GM18868 (cell line): ENCODE data around the gene LRRTM4.

Experiments
- ATAC-seq: cut with Tn5 transposase; IDR thresholded peaks from one replicate; pipeline ENCODE4 v1.9.1; 2021; ENCODE audit warnings: mild to moderate bottlenecking, moderate library complexity; ENCODE audit not compliant: unreplicated experiment

LRRTM4 gene

DNA sequence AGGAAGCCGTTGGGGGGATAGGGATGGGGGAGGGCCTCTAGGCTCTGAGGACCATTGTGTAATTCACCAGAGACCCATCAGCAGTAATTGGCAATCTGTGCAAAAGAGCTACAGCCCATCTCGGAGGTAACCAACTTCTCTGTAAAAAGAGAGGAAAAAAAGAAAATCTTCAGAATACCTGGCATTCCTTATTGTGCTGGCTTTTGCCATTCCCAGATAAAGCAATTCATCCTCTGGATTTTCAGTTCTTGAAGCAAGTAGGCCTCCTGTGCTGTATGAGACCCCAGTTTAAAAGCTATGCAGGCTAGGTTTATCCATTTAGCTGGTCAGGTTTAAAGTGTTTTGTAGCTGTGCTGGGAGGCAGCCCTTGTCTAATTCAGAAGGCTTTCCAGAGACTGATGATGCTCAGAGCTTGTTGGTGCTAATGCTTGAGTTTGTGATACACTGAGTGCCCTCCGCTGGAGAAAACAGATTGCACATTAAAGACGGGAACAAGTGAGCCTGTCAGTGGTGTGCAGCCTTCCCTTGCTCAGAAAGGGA lies at the start of gene LRRTM4:
TSS of gene LRRTM4 (minus strand) at position 446 of the 540 bp plus-strand sequence.
- ATAC-seq = no peak

GRCh38 chr2:77571545-77571944 lies 49.4 kb upstream of the LRRTM4 start:
- ATAC-seq = no peak

- no peak for ATAC-seq
These were observed 45.5 kb upstream of the LRRTM4 start for GRCh38 chr2:77567723-77568122.

DNA sequence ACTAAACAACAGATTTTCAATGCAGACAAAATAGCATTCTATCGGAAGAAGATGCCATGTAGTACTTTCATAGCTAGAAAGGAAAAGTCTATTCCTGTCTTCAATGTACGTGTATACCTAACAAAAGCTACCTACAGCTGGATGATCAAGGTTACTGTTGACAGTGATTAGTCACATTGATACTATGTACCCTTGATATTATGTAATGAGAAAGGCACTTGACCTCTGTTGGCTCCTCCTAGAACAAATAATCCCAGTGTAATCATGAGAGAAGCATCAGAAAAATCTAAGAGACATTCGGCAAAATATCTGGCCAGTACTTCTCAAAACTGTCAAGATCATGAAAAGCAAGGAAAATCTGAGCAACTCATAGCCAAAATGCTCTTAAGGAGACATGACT lies 44.4 kb upstream of the LRRTM4 start:
- ATAC-seq = no peak

- ATAC-seq = no peak
These were observed 44.0 kb upstream of the LRRTM4 start for GRCh38 chr2:77566131-77566530.

GRCh38 chr2:77552956-77553355 lies 30.8 kb upstream of the LRRTM4 start:
- no peak for ATAC-seq

- no peak for ATAC-seq
These were observed 15.9 kb upstream of the LRRTM4 start for GRCh38 chr2:77538031-77538430.

DNA sequence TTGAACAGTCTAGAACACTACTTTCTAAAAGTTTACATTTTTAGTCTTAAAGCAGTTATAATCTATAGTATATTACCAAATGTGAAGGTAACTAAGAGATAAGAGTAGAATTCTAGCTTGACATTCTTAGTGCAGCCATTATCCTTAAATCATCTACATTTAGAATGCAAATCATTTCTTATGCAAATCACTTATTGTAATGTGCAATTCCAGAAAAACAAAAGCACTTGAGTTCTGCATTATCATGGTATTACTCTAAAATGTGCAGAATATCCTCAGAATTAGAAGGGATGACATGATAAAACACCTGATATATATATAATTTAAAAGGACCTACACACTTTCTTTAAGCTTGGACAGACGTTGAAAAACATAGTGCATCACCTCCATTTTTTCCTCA lies 712 bp upstream of the LRRTM4 start:
- no peak for ATAC-seq

DNA sequence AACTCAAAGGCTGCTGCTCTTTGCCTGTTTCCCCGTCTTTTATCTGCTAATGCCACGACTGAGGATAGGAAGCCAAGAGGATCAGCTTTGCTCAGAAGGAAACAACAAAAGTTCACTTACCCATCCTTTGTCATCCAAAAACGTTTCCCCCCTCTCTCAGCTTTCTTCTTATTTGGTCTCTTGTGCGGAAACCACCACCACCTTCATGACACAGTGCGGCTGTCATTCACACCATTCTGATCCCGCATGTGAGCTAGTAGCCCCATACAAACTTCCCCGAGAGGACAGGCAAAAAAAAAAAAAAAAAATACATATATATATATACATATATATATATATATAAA lies 656 bp downstream of the LRRTM4 start:
- ATAC-seq = no peak

GRCh38 chr2:77520641-77521547 lies 1.3 kb downstream of the LRRTM4 start:
- no peak for ATAC-seq

DNA sequence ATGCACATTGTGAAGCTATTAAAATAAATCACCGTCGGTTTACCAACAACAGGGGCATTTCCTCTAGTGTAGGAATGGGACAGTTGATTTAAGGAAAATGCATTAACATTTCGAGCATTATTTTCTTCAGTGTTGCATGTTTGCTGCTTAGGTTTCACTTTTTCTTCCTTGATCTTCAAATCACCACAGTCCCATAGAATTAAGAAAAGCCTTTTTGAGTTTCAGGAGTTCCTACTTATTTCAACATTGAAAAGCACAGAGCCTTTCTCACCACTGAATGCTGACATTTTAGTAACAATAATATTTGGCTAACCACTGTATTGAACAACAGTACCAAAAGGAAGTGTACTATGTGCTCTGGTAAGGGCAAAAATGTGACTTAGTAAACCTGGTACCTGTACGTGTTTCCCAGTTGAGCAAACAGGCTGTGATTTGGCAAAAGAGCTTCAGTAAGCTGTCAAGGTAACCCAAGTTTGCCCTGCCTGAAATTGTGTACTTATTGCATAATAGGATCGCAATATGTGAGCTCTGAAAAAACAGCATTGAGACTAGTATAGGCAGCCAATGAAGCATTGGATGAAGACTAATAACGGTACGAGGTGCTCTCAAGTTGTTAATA lies 2.2 kb downstream of the LRRTM4 start:
- no peak for ATAC-seq

- ATAC-seq = no peak
These were observed 2.9 kb downstream of the LRRTM4 start for GRCh38 chr2:77519164-77519887.

DNA sequence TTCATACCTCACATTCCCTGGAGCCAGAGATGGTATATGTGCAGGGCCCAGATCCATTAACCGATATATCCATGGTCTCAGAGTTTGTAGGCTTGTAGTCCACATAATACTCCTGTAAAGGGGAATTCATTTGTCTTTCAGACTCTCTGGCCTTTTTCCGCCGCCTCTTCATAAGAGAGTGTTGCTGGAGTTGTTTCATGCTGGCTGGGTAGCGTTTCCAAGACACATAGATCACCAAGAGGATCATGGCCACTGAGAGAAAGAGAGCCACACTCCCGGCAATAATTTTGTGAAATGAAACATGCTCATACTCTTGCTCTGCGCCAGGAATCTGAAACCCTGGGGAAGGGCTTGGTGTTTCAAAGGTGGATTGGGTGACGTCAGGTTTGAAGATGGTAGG lies 3.9 kb downstream of the LRRTM4 start:
- no peak for ATAC-seq

- no peak for ATAC-seq
These were observed 9.0 kb downstream of the LRRTM4 start for GRCh38 chr2:77513191-77513590.

DNA sequence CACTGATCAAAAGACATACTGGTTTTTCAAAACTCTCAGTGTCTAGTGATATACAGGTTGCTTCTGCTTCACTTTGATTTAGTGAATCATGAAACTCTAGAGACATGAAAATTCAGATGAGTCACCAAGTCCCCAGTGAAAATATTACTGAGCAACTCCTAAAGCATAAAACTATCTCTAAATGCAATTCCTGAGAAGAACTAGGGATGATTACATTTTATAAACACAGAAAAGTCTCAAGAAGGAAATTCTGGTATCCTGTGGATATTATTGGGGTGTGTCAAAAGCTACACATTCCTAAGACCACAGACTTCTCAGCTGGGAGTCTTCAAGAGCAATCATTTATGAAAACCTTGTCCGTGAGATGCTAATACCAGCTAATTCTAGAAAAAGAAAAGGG lies 9.7 kb downstream of the LRRTM4 start:
- no peak for ATAC-seq

DNA sequence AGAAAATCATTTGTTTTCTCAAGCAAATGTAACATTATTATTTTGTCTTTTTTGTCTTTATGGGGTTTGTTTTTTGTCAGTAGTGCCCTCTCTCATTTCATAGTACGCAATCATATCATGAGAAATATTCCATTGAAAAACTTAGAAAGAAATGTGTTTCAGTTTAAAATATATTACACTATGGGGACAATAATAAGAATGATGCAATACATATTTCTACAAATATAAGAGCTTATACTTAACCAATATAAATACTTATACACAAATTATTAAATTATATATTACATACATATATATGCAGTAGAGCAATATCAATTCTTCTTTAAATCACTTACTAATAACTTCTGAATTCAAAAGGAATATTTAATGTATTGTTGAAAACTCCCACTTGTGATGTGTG lies 13.7 kb downstream of the LRRTM4 start:
- no peak for ATAC-seq

DNA sequence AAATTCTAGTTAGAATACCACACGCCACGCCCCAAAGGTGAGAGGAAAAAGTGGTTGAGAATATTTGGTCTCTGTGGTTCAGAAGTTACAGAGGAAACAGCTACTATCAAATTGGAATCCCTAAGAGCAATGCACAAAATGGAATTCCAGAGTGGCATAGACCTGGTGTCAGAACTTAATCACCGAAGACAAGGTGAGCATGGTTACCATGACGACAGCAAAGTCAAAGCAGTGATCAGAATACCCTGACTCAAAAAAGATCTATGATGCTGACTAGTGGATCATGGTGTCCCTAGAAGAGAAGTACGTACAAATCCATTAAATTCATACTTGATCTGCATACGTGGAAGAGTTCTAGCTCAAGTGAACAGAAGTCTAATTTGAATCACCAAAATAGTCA lies 14.5 kb downstream of the LRRTM4 start:
- no peak for ATAC-seq

DNA sequence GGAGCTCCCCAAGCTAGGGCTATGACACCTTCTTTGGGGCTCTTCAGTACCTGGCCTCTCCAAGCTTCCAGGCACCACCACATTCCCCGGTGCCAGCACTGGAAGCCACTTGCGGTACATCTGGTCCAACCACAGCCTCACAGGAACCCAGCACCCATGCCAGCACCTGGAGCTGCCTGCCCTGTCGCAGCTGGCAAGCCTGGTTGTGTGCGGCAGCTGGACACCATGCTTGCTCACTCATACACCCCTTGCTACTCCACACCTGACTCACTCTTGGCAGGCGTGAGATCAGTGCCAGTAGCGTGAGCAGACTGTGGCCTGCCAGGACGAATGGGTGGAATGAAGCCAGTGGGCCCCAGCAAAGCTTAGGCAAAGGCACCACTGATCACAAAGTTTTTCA lies 34.0 kb downstream of the LRRTM4 start:
- ATAC-seq = no peak

- no peak for ATAC-seq
These were observed 34.9 kb downstream of the LRRTM4 start for GRCh38 chr2:77487074-77487803.

DNA sequence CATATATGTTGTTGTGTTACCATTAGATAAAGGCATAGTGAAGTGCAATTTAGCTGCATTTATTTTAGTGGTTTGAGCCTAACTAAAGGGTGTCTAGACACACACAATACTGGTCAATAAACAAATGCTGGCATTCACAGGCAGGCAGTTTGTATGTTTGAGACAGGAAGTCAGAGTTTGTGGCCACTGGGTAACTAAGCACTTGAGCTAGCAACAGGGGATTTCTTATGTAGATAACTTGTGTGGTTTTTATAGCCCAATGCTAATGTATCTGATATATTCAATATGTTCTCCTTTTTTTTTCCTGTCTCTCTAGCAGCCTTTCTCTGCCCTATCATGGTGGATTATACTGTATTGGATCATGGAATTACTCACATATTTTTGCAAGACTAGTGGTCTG lies 38.1 kb downstream of the LRRTM4 start:
- ATAC-seq = no peak

- ATAC-seq = no peak
These were observed 42.3 kb downstream of the LRRTM4 start for GRCh38 chr2:77479895-77480294.
